GM21737 (cell line): ENCODE data around the gene CASK.

Source experiments
- ATAC-seq: cut with Tn5 transposase; IDR thresholded peaks from one replicate; pipeline ENCODE4 v1.9.1; 2021; ENCODE audit warnings: mild to moderate bottlenecking, moderate library complexity; ENCODE audit not compliant: unreplicated experiment

CASK gene

DNA sequence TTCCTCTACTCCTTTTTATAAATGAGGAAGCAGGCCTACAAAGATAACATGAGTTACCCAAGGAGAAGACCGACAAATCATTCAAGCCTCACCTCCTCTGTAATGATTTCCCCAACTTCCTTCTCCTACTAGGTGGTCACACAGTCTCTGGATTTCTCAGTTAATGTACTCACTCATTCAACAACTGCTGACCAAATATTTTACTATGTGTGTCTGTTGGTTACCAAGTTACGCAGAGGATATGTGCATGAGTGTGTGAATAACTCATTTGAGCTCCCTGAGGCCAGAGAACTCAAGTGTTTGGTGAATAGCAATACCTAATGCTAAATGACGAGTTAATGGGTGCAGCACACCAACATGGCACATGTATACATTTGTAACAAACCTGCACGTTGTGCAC lies 10.4 kb downstream of the CASK start:
- ATAC-seq = no peak

- no peak for ATAC-seq
Observed at GRCh38 chrX:41909068-41909467, 14.3 kb downstream of the CASK start.

DNA sequence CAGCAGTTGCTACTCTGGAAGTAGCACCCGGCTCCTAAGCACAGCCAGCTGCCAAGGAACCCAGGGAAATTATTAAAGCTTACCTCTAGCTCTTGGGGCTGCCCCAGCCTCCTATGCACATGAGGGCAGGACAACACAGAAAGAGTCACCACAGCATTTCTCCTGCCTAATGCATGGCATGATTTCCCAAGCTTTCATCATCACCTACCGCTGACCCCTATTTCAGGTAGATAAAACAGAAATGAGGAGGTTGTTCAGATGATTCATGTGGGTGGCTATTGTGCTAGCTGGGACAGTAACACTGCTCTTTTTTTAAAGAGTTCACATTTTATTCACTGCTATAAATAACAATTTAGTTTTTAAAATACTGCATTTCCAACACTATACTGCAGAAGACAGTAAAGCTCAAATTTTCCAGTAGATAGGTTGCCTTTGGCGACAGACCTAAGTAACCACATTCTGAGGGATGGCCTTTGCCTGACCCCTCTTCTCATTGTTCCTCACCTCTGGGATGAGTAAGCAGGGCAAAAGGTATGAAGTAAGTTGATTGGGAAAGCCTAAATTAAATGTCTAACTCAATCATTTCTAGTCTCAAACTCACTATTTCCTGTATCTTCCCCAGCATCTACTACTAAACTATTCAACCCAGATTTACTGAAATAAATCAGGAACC lies 16.7 kb downstream of the CASK start:
- no peak for ATAC-seq

GRCh38 chrX:41903544-41903943 lies 19.8 kb downstream of the CASK start:
- ATAC-seq = no peak

GRCh38 chrX:41900321-41900720 lies 23.0 kb downstream of the CASK start:
- ATAC-seq = no peak

- no peak for ATAC-seq
Observed at GRCh38 chrX:41895826-41896225, 27.5 kb downstream of the CASK start.

DNA sequence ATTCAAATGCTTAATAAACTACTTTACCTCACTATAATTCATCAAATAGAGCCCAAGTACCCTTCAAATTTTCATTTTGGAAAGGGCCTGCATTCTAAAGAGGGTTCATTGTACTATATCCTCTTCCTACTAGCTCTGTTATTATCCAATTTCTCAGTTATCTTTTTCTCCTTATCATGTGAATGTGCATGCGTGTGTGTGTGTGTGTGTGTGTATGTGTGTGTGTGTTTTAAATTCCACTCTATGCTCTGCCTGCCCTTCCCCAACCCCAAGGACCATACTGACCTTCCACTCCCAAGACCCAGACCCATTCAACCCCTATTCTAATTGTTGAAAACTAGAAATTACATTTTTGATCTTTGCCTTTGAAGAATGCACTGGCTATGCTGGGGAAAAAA lies 33.3 kb downstream of the CASK start:
- ATAC-seq = no peak

GRCh38 chrX:41889317-41890025 lies 33.9 kb downstream of the CASK start:
- no peak for ATAC-seq

DNA sequence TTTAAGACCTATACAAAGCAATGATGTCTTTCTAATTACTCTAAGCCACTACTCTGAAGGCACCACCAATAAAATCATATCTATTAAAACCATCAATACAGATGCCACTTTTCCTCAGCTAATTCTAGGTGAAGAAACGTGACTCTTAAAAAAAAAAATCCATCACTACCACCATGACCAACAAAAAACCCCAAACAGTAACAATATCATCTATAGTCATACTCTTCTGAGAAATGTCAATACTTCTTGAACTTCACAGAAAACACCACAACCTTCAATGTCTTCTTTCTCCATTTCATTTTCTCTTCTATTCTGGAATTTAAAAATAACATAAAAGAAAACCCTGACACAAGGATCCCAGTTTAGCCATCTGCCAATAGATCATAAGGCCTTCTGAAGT lies 35.7 kb downstream of the CASK start:
- ATAC-seq = no peak

DNA sequence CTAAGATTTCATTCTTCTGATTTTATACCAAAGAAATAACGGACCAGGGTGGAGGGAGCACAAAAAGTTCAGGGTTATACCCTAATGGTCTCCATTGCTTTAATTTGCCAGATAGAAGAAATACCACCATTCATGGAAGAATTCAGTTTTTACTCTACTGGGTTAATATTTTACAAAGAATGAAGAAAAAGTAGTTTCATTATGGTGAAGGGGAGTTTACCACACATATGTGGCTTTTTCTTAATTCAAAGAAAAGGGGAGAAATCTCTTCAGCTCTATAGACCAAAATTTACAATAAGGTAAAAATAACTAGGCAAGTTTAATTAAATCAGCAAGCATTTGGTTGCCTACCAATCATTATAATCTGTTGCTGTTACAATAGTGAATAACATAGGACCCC lies 37.6 kb downstream of the CASK start:
- ATAC-seq = no peak

GRCh38 chrX:41881166-41881565 lies 42.2 kb downstream of the CASK start:
- ATAC-seq = no peak

DNA sequence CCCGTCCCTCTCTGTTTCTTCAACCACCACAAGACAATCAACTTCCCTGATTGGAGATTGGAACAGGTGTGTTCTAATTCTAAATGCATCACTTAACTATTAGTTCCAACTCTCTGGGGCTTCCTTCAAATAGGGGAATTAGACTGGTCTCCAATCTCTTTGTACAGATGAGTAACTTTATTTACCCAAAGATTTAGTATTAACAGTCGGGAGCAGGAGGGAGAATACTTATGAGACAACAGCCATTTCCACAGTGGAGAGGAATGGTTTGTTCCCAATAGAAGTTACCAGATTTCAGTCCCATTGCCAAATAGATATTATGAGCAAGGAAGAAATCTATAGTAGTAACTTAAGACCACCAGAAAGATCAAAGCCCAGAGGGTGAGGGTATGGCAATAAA lies 46.2 kb downstream of the CASK start:
- ATAC-seq = no peak

- ATAC-seq = no peak
Observed at GRCh38 chrX:41875142-41875541, 48.2 kb downstream of the CASK start.

DNA sequence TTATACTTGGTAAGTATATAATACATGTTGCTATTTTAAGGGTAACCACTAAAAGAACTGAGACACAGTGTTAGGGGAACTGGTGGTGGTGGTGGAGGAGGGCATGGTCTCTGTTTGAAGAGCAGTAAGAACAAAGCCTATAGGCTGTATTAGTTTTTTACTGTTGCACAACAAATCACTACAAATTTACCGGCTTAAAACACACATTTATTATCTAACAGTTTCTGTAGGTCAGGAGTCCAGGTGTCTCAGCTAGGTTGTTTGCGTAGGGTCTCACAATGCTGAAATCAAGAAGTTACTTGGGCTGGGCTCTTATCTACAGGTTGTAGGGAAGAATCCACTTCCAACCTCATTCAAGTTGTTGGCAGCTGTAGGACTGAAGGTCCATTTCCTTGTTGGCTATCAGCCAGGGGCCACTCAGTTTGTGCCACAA lies 52.6 kb downstream of the CASK start:
- no peak for ATAC-seq

- ATAC-seq = no peak
Observed at GRCh38 chrX:41868392-41868977, 54.9 kb downstream of the CASK start.

DNA sequence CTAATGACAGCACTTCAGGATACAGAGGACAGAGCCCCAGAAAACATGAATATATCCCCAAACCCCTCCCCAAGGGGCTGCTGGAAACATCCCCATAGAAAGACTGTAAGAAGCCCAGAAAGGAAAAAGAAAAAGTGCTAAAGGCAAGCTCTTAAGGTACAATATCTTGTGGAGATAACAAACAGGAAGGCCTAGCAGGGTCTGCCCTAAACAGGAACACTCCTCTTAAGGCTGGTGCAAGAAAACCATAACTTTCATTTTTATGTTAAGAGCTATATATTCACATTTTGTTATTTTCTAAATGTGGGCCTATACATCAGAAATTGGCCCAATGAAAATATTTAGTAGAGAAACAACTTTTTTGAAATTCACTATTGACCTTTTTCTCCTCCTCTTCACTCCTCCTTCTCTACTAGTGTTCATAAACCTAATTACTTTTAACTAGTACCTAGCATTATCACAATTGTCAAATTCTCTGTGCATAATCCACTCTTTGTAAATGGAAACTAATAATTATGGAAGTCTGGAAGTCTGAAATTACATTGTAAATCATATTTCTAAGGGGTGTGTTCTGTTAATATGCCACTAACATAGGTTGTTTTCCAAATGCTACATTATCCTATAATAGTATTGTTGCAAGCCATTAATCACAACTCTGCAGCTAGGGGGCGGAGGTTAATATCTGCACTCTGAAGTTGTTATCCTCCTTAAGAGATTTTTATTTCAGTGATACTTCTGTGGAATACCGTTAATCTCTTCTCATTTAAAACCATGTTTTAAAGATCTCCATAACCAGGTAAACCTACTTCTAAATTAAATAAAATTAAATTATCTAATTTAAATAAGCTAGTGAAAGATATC lies 59.8 kb downstream of the CASK start:
- no peak for ATAC-seq

DNA sequence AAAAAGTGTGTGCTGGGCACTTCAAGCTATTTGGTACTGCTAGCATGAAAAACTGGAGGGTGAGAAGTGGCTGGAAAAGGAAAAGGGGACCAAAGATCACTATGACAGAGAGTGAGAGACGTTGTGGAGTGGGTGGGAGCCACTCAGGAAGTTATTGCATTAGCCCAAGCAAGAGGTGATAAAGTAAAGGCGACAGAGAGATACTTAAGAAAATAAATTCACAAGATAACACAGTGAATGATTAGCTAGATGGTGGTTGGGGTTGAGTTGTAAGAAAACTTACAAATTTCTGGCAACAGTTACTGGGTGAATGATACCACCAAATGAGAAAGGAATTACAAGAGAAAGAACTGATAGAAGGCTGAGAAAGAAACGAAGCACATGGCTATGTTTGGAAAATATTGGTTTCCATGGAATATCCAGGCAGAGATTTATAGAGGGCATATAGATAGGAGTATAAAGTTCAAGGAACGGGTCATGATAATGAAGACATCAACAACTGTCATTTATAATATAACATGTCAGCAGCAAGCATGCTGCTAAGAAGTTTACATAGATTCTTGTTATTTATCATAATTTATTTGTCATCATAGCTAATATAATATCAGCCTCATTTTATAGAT lies 60.7 kb downstream of the CASK start:
- no peak for ATAC-seq

DNA sequence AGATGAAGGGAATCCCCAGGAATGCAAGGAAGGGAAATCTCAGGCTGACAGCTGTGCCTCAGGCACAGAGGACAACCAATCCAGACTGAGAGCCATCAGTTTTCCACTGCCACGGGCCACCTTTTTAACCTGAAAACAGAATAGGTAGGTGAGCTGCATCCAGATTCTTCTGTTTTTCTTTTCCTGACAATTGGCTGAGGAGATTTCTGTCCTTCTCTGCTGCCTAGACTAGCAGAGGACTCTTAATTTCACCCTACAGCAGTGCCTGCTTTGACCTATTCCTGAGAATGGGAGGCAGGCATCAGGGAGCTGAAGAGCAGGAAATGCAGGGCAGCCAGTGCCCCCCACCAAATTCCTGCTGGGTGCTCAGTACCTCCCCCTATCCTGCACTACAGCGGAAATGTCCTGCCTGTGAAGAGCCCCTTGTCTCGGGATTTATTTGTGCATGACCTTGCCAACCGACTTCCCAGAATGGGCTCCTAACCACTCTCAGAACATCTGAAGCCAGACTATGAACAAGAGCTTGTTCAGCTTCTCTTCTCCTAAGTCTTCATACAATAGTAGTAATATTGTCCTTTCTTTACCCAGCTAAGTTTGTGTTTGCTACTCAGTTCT lies 65.1 kb downstream of the CASK start:
- ATAC-seq = no peak

DNA sequence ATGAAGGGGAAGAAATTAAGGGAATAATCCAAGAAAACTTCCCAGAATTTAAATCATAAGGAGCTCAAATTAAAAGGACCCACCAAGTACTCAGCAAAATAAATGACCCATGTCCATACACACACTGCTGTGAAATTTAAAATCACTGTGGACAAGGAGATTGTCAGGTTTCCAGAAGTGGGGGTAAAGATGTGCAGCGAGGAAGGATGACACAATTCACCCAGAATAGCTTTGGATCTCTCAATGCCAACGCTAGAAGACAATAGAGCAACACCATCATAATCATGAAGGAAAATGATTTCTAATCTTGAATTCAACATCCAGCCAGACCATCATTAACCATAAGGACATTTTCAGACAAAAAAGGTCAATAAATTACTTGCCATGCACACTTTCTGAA lies 65.7 kb downstream of the CASK start:
- ATAC-seq = no peak

DNA sequence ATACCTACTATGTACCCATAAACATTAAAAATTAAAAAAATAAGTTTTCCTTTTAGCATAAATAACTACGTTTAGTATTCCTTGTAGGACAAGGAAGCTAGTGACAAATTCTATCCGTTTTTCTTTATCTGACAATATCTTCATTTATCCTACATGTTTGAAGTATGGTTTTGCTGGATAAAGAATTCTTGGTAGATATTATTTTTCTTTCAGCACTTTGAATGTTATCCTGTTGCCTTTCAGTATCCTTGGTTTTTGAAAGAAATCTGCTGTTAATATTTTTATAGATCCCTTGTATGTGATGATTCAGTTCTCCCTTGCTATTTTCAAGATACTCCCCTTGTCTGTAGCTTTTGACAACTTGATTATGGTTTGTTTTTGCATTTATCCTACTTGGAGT lies 76.6 kb downstream of the CASK start:
- ATAC-seq = no peak
